Measurements from ENCODE around the gene INO80B.
"Not testable (repeated sequence)": the region's sequence is repeated elsewhere in the genome, so short reads cannot be mapped to it uniquely, and the experiment has no call there.

Gene INO80B

DNA sequence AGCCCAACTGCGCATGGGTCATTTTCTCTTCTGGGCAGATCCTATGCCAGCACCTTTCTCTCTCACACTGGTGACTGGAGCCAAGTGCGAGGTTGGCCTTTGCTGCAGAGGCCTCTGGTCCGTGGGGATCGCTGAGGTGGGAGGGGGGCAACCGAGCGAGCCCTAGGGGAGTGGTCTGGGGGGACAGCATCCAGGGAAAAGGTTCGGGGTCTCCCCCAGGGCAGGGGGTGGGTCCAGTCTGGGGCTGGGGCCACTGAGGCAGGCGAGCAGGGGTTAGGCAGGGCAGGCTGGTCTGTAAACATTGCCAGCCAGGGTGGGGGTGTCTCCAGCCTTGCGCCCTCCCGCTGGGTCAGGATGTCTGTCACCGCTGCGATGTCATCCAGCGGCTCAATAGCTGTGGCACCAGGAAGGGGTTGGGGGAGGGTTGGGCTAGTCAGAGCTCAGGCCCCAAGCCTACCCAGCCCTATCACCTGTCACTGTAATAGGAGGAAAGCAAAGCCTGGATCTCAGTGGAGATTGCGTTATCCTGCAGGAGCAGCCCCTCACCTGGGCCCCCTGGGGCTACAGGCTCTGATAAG lies 28.6 kb upstream of the INO80B start:
- DNase-seq, result no peak

DNA sequence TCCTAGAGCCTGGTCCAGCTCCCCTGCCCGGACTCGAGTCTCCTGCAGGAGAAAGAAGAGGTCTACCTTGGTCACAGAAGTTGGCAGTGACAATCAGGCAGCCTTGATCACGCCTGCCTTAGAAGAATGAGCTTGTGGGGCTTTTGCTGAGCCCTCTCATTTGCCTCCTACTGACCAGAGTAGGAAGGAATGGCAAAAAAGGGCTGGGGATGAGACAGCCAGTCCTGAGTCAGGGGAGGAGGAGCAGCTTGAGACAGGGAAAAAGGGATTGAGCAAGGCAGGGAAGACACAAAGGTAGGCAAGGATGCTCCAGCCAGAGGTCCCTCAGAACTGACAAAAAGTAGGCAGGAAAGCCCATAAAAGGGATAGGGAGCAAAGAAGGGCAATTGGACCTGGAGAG lies 27.3 kb upstream of the INO80B start:
- DNase-seq, result no peak

DNA sequence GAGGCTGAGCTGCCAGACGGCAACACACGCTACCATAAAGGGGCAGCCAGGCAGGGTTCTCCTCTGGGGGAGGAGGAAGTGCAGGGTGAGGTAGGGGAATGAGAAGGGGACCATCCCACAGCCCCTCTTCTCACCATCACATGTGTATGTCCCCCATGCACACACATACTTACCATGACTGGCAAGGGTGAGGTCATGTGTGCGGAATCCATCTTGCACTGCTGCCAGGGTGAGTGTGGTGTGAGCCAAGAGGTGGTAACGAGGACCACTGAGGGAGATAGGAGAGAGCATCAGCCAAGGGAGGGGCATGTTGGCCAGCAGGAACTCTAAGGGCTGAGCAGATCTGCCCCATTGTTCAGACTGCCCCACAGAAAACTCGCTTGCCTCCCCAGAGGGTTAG lies 26.2 kb upstream of the INO80B start:
- DNase-seq, result no peak

DNA sequence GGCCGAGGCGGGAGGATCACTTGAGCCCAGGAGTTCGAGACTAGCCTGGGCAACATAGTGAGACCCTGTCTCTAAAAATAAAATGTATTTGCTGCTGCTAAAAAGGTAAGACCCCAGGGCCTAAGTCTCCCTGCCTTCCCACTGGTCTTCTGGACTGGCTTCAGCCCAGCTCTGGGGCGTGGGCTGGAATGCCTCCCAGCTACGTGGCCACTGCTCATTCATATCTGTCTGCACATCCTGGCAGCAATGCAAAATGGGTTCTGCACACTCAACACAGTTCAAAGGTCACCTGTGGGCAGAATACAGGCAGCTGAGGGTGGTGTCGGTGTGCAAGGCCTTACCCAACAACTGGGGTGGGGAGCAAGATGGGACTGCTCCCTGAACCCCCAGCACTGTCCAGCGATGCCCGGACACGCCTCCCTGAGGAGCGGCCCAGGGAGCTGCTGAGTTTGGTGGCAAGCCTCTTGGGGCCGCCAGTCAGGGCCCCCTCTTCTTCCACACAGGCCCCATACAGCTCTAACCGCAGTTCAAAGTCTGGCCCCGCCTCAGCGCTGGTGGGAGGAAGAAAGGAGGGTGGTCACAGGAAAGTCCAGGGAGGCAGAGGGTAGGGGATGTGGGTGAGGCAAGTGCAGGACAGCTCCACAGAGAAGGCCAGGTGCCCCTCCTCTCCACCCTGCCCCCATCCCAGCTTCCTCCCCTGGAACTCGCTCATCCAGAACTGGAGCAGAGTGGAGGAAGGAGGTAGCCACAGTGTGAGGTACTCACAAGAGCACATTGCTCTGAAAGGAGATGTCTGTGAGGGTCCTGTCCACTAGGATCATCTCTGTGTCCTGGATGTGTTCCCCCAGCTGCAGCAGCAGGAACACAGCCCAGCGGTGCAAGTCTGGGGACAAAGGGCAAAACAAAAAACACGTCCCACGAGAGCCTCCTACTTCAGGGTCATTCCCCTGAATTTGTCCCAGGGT lies 25.1 kb upstream of the INO80B start:
- no peak for DNase-seq

DNA sequence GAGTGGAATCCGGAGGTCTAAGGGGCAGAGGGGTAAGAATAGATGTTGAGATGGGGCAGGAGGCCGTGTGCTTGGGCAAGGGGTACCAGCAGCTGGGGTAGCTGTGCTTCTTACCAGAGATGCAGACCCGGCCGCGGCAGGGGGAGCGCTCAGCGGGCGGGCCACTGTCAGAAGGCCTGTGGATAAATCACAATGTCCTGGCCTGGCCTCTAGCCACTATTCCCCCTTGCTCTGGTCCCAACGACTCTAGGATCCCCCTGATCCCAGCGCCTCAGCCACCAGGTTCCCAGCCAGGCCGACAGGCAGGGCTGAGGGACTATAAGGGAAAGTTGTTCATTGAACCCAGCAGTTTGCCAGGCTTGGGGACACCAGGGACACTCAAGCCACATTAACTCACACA lies 24.4 kb upstream of the INO80B start:
- DNase-seq, result no peak

DNA sequence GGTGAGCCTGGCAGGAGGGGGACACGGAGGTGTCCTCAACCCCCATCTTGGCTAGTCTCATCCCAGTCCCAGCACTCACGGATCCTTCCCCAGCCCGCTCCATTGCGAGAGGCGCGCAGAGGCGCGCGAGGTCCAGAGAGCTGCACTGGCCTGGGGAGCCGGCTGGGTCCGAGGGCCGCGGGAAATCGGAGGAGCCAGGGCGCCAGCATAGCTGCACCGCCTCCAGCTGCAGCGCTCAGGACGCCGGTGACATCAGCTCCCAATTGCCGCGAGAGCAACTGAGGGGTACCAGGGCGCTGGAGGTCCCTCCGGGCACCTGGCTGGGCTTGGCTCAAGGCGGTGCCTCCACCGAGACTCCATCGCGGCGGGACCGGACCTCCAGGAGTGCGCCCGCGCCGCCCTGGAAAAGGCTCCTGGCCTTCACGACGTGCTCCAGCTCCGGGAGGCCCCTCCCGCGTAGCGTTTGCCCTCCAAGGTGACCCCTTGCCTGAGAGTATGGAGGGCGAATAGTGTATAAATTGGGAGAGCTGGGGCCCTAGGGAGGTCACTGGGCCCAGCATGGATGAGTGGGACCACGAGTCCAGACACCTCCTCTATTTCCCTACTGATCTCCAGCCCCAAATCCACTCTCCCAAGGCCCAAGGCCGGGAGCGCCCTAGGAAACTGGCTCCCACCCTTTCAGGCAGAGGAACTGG lies 18.6 kb upstream of the INO80B start:
- no peak for DNase-seq

DNA sequence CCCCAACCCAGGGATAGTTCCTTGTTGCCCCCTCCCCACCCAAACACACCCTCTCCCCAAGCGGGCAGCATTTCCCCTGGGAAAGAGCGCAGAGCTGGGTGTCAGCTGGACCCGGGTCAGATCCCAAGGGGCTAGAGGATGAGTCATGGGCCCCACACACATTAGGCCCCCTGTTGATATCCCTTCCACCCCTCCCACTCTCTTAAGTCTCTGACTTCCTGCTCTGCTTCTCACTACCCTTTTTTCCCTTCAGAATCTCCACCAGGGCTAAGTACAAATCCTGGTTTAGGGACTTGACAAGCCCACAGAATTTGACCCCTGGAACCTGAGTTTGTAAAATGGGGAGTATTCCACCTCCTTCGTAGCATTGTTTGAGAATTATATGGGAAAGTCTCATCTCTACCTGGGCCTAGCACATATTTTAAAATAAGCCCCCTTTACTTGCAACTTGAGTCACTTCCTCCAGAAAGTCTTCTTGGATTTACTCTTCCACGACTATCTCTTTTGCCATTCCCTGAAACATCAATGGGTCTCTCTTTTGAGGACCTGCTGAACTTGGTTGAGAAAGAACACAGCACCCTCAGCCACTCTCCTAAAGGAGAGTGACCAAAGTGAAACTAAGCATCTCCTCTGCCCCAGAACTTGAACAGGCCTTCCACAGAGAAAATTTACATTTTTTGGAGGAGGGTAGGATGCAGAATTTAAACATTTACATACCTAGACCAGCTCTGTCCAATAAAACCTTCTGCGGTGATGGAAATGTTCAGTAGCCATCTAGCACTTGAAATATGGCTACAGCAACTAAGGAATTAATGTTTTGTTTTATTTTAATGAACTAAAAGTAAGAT lies 17.8 kb upstream of the INO80B start:
- DNase-seq, result no peak

DNA sequence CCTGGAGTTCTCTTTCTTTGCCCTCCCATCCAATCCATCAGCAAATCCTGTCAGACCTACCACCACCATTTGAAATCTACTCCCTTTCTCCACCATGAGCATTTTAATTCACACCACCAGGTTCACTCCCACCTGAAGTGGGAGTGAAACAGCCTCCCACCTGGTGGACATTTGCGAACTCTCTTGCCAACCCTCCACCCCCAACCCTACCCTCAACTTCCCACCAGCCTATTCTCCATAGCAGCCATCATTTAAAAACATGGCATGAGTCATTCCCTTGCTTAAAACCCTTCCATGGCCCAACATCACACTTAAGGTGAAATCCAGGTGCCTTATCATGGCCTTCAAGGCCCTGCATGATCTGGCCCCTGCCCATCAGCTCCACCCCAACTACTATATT lies 16.6 kb upstream of the INO80B start:
- DNase-seq, result no peak

DNA sequence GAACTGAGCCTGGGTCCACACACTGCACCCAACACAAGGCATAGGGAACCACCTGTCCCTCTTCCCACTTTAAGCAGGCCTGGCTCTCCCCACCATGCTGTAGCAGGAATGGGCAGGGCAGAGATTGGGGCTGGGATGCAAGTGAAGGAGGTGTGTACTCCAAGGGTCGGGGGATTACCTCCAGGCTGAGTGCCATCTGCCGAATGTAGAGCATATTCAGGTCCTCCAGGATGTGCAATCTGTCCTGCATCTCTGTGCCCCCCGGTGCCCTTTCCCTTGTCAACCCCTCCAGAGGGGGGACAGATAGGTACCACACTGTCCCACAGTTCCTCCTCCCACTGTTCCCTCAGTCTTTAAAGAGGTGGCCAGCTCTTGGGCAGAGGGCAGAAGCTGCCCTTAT lies 15.5 kb upstream of the INO80B start:
- no peak for DNase-seq

DNA sequence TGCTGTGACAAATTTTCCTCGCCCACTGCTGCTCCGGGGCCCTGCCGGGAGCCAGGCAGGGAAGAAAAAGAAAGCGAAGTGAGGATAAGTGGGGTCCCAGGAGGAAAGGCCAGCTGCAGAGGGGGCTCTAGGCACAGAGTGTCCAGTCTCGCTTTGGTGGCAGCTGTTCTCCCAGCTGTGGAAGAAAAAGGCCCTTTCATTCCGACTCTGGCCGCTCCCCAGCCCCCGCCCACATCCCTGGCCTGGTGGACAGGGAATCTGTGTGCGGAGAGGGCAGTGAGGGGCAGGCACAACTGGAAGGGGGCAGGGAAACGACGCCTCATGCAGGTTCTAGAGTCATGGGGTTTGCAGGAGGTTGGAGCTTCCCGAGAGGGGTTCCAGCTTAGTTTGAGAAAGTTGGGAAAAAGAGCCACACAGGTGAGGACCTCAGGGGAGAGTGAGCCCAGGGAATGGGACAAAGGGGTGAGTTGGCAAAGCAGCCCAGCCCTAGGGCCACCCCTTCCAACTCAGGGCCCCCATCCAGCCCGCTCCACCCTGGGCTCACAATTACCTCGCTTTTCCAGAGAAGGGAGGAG lies 15.0 kb upstream of the INO80B start:
- DNase-seq, result no peak

DNA sequence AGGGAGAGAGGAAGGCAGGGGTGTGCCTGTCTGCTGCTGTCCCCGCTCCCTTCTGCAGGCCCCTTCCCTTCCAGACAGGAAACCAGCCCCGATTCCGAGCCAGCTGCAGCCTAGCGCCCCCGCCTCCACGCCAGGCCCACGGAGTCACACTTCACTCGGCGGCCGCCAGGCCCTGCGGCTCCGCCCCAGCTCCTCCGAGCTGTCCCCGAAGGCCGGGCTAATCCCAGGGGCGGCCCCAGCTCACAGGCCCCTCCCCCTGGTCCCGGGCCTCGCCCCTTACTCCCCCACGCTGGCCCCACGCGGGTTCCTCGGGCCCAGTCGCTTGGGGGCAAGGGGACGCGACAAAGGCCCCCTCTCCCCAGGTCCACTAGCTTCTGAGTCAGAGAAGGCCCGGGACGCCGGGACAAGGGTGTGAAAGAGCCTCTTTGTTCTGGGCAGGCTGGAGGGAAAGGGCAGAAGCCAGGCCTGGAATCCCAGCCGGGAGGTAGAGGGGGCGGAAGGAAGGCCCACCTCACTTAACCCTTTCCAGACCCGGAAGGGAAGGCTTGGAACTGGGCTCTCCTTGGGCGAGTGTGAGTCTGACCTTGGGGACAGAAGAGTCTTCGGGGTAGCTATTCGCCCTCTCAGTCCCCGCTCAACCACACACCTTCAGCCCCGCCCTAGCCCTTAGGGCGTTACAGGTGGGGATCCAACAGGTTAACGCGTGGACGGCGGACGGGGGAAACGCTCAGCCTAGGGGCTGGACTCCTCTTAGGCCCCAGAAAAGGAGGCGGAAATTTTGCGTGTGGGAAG lies 14.3 kb upstream of the INO80B start:
- DNase-seq, result peak; percentile 34

DNA sequence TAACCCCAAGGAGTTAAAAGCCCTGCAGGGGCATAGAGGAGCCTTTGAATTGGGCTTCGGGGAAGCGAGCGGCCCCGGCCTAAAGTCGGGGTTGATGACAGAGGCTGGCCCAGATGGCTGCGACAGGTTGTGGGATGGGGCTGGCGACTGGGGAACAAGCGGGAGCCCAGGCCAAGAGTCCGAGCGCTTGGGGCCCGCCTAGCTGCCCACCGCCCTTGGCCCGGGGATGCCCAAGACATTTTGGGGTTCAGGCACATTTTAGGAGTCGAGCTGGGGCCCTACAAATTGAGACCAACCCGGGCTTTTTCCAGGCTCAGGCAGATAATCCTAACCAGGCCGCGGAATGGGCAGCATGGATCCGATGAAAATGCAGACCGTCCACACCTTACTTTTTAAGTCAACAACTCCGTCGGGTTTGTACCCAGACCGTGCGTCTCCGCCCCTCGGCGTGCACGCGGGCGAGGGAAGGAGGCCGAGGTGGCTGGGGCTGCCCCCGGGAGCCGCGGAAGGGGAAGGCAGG lies 13.7 kb upstream of the INO80B start:
- DNase-seq, result no peak

DNA sequence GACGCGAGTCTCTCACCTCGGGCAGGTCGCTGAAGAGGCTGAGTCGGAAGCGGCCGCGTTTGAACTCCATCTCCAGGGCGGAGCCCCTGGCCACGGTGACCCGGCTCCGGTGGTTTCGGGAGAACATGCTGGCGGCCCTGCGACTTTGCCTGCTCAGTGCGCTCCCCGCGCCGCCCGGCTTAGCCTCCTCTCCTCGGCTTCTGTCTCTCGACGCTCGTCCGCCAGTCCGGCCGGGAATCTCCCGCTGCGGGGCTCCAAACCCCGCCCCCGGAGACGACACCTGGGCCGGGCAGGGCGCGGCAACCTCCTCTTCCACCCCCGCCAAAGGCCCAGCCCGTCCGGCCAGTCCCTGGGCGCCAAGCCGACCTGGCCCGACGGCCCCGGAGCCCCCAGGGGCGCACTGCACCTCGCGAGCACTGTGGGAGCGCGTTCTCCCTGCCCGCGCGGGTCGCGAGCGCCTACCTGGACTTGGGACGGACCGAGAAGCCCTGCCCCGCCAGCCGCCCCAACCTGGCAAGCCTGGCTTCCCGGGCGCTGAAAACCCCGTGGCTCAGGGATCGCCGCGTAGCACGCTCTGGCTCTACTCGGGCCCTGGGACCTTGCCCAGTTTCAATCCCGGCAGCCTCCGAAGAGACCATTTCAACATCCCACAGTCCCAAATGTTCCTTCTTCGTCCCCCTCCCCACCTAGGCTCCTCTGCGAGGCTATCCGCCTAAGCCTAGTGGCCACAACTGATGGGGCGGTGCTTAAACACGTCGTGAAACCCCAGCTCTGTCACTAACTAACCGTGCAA lies 13.0 kb upstream of the INO80B start, which contains the start of gene RTKN:
RTKN (minus strand) TSS at position 248 of the 793 bp plus-strand sequence; CDS start at position 127, 121 bp downstream.
- DNase-seq, result no peak

DNA sequence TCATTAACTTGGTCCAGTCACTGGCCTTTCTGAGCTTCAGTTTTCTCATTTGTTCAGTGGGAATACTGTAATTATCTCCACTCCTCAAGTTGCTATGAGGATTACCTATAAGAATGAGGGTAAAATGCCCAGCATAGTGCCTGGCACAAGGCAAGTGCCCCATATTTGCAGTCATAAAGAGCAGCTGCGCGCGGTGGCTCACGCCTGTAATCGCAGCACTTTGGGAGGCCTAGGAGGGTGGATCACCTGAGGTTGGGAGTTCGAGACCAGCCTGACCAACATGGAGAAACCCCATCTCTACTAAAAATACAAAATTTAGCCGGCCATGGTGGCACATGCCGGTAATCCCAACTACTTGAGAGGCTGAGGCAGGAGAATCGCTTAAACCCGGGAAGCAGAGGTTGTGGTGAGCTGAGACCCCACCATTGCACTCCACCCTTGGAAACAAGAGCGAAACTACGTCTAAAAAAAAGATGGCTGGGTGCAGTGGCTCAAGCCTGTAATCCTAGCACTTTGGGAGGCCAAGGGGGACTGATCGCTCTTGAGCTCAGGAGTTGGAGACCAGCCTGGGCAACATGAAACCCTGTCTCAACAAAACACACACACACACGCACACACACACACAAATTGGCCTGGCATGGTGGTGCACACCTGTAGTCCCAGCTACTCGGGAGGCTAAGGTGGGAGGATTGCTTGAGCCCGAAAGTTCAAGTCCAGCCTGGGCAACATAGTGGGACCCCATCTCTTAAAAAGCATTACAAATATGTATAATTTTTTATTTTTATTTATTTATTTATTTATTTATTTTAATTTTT lies 12.2 kb upstream of the INO80B start:
- DNase-seq, result not testable (repeated sequence)

DNA sequence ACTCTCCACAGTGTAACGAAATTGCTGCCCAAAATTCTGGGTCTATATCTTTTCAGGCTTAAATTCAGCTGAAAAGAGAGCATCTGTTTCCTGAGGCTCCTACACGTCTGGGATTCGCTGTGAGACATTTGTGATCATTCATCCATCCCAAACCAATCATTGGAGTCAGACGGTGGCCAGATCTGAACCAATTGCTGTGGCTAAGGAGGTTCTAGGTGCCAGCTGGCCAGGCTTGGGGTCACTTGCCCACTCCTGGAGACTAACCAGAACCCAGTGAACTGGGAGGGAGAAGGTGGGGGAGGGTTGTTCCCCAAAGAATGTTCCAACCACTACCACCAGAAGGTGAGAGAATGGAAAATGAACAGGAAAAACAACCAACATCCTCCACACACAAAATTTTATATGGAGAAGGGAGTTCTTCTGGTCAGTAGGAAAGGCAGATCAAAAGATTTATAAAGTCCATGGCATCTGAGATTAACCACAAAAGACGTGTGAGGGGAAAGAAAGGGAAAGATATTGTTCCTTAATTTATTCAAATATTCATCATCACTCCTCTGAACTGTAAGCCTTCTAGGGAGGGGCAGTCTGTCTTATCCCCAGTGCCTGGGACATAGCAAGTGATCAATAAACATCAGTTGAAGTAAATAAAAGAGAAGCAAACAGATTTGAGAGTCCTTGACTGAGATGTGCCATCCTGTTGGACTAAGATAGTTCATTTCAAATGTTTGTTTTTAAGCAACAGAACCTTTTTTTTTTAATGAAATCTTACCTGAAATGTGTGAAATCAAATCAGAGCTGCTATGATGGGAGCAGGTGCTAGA lies 10.2 kb upstream of the INO80B start:
- DNase-seq, result no peak

DNA sequence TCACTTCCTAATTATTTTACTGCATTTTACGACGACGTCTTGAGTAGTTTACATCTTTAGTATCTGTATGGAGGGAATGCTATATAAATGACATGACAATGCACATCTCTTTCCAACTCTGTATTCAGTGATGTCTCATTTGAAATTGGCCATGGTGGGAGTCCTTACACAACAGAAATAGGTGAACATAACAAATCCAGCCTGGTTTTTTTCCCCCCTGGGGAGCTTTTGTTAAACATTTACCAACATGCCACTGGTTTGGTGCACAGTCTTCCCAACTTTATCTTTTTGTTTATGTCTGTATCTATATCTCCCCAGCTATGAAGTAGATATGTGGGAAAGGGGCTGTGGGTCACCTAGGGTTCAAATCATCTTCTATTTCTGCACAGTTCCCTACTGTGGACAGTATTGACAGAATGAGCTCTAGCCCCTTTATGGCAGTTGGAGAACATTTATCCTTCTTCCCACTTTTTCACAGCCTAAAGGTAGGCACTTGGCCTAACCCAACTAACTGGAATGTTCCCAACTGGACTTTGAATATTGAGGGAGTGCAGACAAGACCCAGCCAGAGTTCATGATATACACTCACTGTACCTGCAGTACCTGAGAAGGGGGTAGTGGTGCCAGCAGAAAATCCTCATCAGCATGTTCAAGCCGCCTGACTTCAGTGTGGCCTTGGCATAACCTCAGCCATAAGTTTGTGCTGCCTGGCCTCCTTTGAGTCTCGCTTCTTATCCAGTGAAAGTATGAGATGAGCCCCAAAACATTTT lies 7.5 kb upstream of the INO80B start:
- no peak for DNase-seq

DNA sequence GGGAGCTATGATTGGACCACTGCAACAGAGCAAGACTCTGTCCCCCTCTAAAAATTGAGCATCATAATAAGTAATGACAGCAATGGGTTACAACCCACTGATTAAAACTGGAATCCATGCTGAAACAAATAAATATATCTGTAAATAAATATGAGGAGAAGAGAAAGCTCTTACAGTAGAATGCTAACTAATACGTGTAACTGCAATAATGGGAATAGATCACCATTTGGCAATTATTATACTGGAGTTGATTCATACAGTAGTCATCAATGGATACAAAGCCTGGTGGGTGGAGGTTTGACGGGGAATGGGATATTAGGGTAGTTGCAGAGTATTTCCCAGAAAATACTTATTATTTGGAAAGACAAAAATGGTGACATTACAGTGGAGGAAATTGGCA lies 6.1 kb upstream of the INO80B start:
- DNase-seq, result no peak
